IMR-90 (cell line): ENCODE measurements around the gene NACC2. TPM values are rescaled to one million over a fixed set of nuclear protein-coding genes. Genes with fewer than 3 reads are reported as not detected.

Source experiments
- ATAC-seq: fragments of 200-7000 bp; cut with Tn5 transposase; 2 replicates; pipeline ENCODE4 v1.9.1; 2020; ENCODE audit warnings: low read depth, mild to moderate bottlenecking, moderate library complexity
- BruUV-seq: library from RNA; stranded (reverse); fragments of 400-500 nt; replicated peaks from 2 replicates; lab custom pipeline; 2021; lab: Mats Ljungman, UMichigan
- CTCF ChIA-PET: fragments of 300-600 bp; formaldehyde crosslinking; extraction: SDS; loops from one replicate; lab custom pipeline; 2021; ENCODE audit warnings: antibody characterized with exemption; lab: Yijun Ruan, JAX
- POLR2A ChIA-PET: fragments of 300-600 bp; sonication (Branson Sonifier 250); formaldehyde crosslinking; loops from one replicate; lab custom pipeline; 2022; ENCODE audit warnings: antibody characterized with exemption; ENCODE audit not compliant: unreplicated experiment; lab: Charles Lee
- DNase-seq: peaks from one replicate; pipeline ENCODE4 v3.0.0; 2013
- H2AFZ ChIP-seq: replicated peaks from 2 replicates; pipeline ENCODE3; 2013; ENCODE audit warnings: low read length, mild to moderate bottlenecking; ENCODE audit not compliant: poor library complexity
- H2AK5ac ChIP-seq: 2 replicates; pipeline ENCODE4 v1.6.1; 2013; ENCODE audit warnings: low read depth, low read length, inconsistent platforms
- H2AK9ac ChIP-seq: replicated peaks from 2 replicates; pipeline ENCODE3; 2013; ENCODE audit warnings: mild to moderate bottlenecking, low read depth, low read length, moderate library complexity; ENCODE audit not compliant: poor library complexity
- H2BK120ac ChIP-seq: 2 replicates; pipeline ENCODE4 v1.6.1; 2013; ENCODE audit warnings: low read depth, low read length, inconsistent platforms
- H2BK15ac ChIP-seq: 3 replicates; pipeline ENCODE4 v1.6.1; 2013; ENCODE audit warnings: low read depth, low read length, inconsistent platforms
- H2BK20ac ChIP-seq: 2 replicates; pipeline ENCODE4 v1.6.1; 2013; ENCODE audit warnings: low read depth, mild to moderate bottlenecking, inconsistent platforms, low read length, moderate library complexity
- H2BK5ac ChIP-seq: 2 replicates; pipeline ENCODE4 v1.6.1; 2013; ENCODE audit warnings: mild to moderate bottlenecking, low read depth, low read length, inconsistent platforms; ENCODE audit not compliant: poor library complexity, severe bottlenecking
- H3K14ac ChIP-seq: replicated peaks from 2 replicates; pipeline ENCODE4 v1.6.1; 2013; ENCODE audit warnings: low read depth, low read length, inconsistent platforms
- H3K18ac ChIP-seq: 2 replicates; pipeline ENCODE4 v1.6.1; 2013; ENCODE audit warnings: low read depth, low read length, control low read depth
- H3K23ac ChIP-seq: 2 replicates; pipeline ENCODE4 v1.6.1; 2013; ENCODE audit warnings: low read depth, low read length, inconsistent platforms
- H3K27ac ChIP-seq: 2 replicates; pipeline ENCODE4 v1.5.1; 2013; ENCODE audit warnings: mild to moderate bottlenecking, control low read depth, low read length; ENCODE audit not compliant: insufficient read depth
- H3K27me3 ChIP-seq: 2 replicates; pipeline ENCODE4 v1.6.1; 2013; ENCODE audit warnings: low read length; ENCODE audit not compliant: control insufficient read depth, insufficient read depth
- H3K36me3 ChIP-seq: 2 replicates; pipeline ENCODE4 v1.6.1; 2013; ENCODE audit warnings: low read length, mixed read lengths; ENCODE audit not compliant: control insufficient read depth, insufficient read depth
- H3K4ac ChIP-seq: 2 replicates; pipeline ENCODE4 v1.6.1; 2013; ENCODE audit warnings: low read depth, low read length, inconsistent platforms
- H3K4me1 ChIP-seq: 2 replicates; pipeline ENCODE4 v1.6.1; 2013; ENCODE audit warnings: low read length, mixed read lengths; ENCODE audit not compliant: control insufficient read depth, insufficient read depth
- H3K4me2 ChIP-seq: 2 replicates; pipeline ENCODE4 v1.6.1; 2013; ENCODE audit warnings: low read depth, mild to moderate bottlenecking, control low read depth, low read length, moderate library complexity
- H3K4me3 ChIP-seq: 2 replicates; pipeline ENCODE4 v1.5.1; 2013; ENCODE audit warnings: low read depth, mild to moderate bottlenecking, control low read depth, low read length, moderate library complexity; ENCODE audit not compliant: insufficient read depth
- H3K56ac ChIP-seq: 2 replicates; pipeline ENCODE4 v1.6.1; 2013; ENCODE audit warnings: low read length, inconsistent platforms; ENCODE audit not compliant: insufficient read depth; ENCODE audit errors: extremely low read depth
- H3K79me1 ChIP-seq, 2 experiments: 2 replicates each; pipeline ENCODE4 v1.6.1; 2013; ENCODE audit warnings: low read length in 2 of 2, inconsistent platforms in 1 of 2, low read depth in 1 of 2
- H3K9ac ChIP-seq: 2 replicates; pipeline ENCODE4 v1.6.1; 2013; ENCODE audit warnings: low read depth, low read length, control low read depth
- H3K9me1 ChIP-seq: 2 replicates; pipeline ENCODE4 v1.6.1; 2013; ENCODE audit warnings: low read length, inconsistent platforms; ENCODE audit not compliant: insufficient read depth
- H3K9me3 ChIP-seq: 2 replicates; pipeline ENCODE4 v1.6.1; 2013; ENCODE audit warnings: low read length; ENCODE audit not compliant: control insufficient read depth, insufficient read depth
- H4K20me1 ChIP-seq: 2 replicates; pipeline ENCODE4 v1.6.1; 2013; ENCODE audit warnings: low read length, inconsistent platforms; ENCODE audit not compliant: insufficient read depth
- H4K5ac ChIP-seq: 2 replicates; pipeline ENCODE4 v1.6.1; 2013; ENCODE audit warnings: mild to moderate bottlenecking, low read depth, low read length, control low read depth
- H4K8ac ChIP-seq, 2 experiments: 2 replicates each; pipeline ENCODE4 v1.6.1; 2013; ENCODE audit warnings: low read depth in 2 of 2, low read length in 2 of 2, control low read depth in 1 of 2, inconsistent platforms in 1 of 2
- H4K91ac ChIP-seq: 2 replicates; pipeline ENCODE4 v1.6.1; 2013; ENCODE audit warnings: low read depth, low read length, inconsistent platforms; ENCODE audit not compliant: insufficient read depth
- FOS ChIP-seq: fragments of 150-350 bp; IDR thresholded peaks from 2 replicates; pipeline ENCODE4 v1.6.1; 2016; ENCODE audit warnings: low read depth, low read length
- MAZ ChIP-seq: IDR thresholded peaks from 2 replicates; pipeline ENCODE4 v1.6.1; 2012; ENCODE audit warnings: low read depth, mild to moderate bottlenecking, low read length, improper control_type of control experiment, moderate library complexity, borderline replicate concordance
- NFE2L2 ChIP-seq: fragments of 150-350 bp; IDR thresholded peaks from 2 replicates; pipeline ENCODE4 v1.6.1; 2016; ENCODE audit warnings: low read depth, mild to moderate bottlenecking, low read length
- POLR2A ChIP-seq: IDR thresholded peaks from 2 replicates; pipeline ENCODE4 v1.6.1; 2012; ENCODE audit warnings: mild to moderate bottlenecking, low read depth, low read length
- RCOR1 ChIP-seq: IDR thresholded peaks from 2 replicates; pipeline ENCODE4 v1.6.1; 2012; ENCODE audit warnings: mild to moderate bottlenecking, low read length, improper control_type of control experiment; ENCODE audit not compliant: insufficient replicate concordance
- SMC3 ChIP-seq: fragments of 150-350 bp; IDR thresholded peaks from 2 replicates; pipeline ENCODE4 v1.6.1; 2016; ENCODE audit warnings: low read depth, mild to moderate bottlenecking, antibody characterized with exemption, low read length, moderate library complexity
- WGBS, 2 experiments: methylation state at CpG; one replicate each; pipeline versions ENCODE4 v1.1.5 to v1.1.7; 2013; ENCODE audit warnings: missing lambda C conversion rate in 2 of 2; ENCODE audit not compliant: insufficient read length in 1 of 2; ENCODE audit errors: extremely low coverage in 2 of 2; 5-methylcytosine and 5-hydroxymethylcytosine counted together
- dilution Hi-C: fragments of 300-500 bp; cut with HindIII; formaldehyde crosslinking; loops from one replicate; pipeline ENCODE4 v1.14.3; 2018; ENCODE audit warnings: low sequenced_read_pairs; ENCODE audit not compliant: unreplicated experiment
- in situ Hi-C: fragments of 300-500 bp; cut with MboI; formaldehyde crosslinking; loops from 3 replicates; pipeline ENCODE4 v1.14.3; 2019; ENCODE audit warnings: low sequenced_read_pairs, inconsistent platforms, mixed read lengths
- intact Hi-C: fragments of 100-400 bp; cut with micrococcal nuclease; formaldehyde crosslinking; loops from 2 replicates; pipeline ENCODE4 v1.10.0; 2022
- polyA plus RNA-seq, 3 experiments: library from polyadenylated mRNA; depleted of rRNA; stranded (reverse); fragments of >200 nt; gene quantifications; 2 replicates each; pipeline ENCODE4 v1.2.3, GENCODE V29; 2012; ENCODE audit warnings: low replicate concordance in 1 of 3
- total RNA-seq: library from RNA; depleted of rRNA; stranded (reverse); fragments of >200 nt; gene quantifications from 2 replicates; pipeline ENCODE4 v1.2.3, GENCODE V29; 2012
- TF ChIP-seq, protein P1 (sequence below): fragments of 150-350 bp; IDR thresholded peaks from 2 replicates; pipeline ENCODE4 v1.6.1; 2016; ENCODE audit warnings: low read depth, mild to moderate bottlenecking, low read length, moderate library complexity, borderline replicate concordance
- TF ChIP-seq, protein P2 (sequence below): fragments of 150-350 bp; IDR thresholded peaks from 2 replicates; pipeline ENCODE4 v1.6.1; 2017; ENCODE audit warnings: mild to moderate bottlenecking, antibody characterized with exemption, low read length, low read depth

The NACC2 gene
- total and polyA plus RNA-seq, 2 of the 4 experiments (the other 2 are of a cell fraction) = 7.9 to 19.0 TPM

GRCh38 chr9:135974220-135974573 is 120.9 kb downstream of the NACC2 start:
- ATAC-seq (no peak), DNase-seq (no peak)
- H3K14ac ChIP-seq = no peak overlapping the region
- no peaks in the 10 kb centered on the region for H3K9me1 ChIP-seq
- H3K27ac ChIP-seq = no peak overlapping the region
- no peaks in the 10 kb centered on the region for H3K9me3 ChIP-seq
- intact Hi-C loops (no loop called here), in situ Hi-C loops (no loop called here), dilution Hi-C loops (no loop called here)
- BruUV-seq = no TSS peak
- H2BK20ac ChIP-seq = no peak overlapping the region
- no peak overlapping the region for H2AFZ ChIP-seq
- no peaks in the 10 kb centered on the region for H3K36me3 ChIP-seq
- TF ChIP-seq, protein P1, sequence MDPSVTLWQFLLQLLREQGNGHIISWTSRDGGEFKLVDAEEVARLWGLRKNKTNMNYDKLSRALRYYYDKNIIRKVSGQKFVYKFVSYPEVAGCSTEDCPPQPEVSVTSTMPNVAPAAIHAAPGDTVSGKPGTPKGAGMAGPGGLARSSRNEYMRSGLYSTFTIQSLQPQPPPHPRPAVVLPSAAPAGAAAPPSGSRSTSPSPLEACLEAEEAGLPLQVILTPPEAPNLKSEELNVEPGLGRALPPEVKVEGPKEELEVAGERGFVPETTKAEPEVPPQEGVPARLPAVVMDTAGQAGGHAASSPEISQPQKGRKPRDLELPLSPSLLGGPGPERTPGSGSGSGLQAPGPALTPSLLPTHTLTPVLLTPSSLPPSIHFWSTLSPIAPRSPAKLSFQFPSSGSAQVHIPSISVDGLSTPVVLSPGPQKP = no peak
- TF ChIP-seq MAZ (no peak), SMC3 (no peak), NFE2L2 (no peak), RCOR1 (no peak), FOS (no peak), POLR2A (no peak)
- TF ChIP-seq, protein P2, sequence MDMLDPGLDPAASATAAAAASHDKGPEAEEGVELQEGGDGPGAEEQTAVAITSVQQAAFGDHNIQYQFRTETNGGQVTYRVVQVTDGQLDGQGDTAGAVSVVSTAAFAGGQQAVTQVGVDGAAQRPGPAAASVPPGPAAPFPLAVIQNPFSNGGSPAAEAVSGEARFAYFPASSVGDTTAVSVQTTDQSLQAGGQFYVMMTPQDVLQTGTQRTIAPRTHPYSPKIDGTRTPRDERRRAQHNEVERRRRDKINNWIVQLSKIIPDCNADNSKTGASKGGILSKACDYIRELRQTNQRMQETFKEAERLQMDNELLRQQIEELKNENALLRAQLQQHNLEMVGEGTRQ = no peak
- no peak overlapping the region for H3K56ac ChIP-seq
- no peak overlapping the region for H3K23ac ChIP-seq
- no peaks in the 10 kb centered on the region for H3K79me1 ChIP-seq
- peaks cover 3% of the 10 kb centered on the region; the same call in 1 of the 2 replicates for H4K20me1 ChIP-seq
- H3K27me3 ChIP-seq = peaks cover 15% of the 10 kb centered on the region
- H3K4me1 ChIP-seq = peaks cover 8% of the 10 kb centered on the region; the same call in 1 of the 2 replicates
- H2AK9ac ChIP-seq = no peak overlapping the region
- H2AK5ac ChIP-seq = no peak overlapping the region
- ChIA-PET POLR2A (no interaction called here), CTCF (no interaction called here)
- no peak overlapping the region for H2BK5ac ChIP-seq
- no peak overlapping the region for H2BK15ac ChIP-seq
- H3K18ac ChIP-seq = no peak overlapping the region
- no peak overlapping the region for H4K8ac ChIP-seq
- WGBS, 2 experiments = 53% methylated on average over 3 of the region's 10 CpGs; no CpG with 5 or more reads in 1 of the 2 experiments
- no peak overlapping the region for H2BK120ac ChIP-seq
- no peak overlapping the region for H3K9ac ChIP-seq
- H3K4me2 ChIP-seq = no peak overlapping the region
- no peak overlapping the region for H4K91ac ChIP-seq
- no peak overlapping the region for H3K4me3 ChIP-seq
- H3K4ac ChIP-seq = no peak overlapping the region
- no peak overlapping the region for H4K5ac ChIP-seq
